Smooth muscle cell of the coronary artery (primary cell): Measurements from ENCODE around the gene ALOX5AP. TPM values are rescaled to one million over a fixed set of nuclear protein-coding genes. Genes with fewer than 3 reads are reported as not detected.

Source experiments
- total RNA-seq: library from RNA; depleted of rRNA; stranded (reverse); fragments of >200 nt; gene quantifications from 2 replicates; pipeline ENCODE4 v1.2.3, GENCODE V29; 2014; ENCODE audit warnings: low replicate concordance

Gene ALOX5AP
- total RNA-seq, result 1.1 TPM in 1 of 2 replicates, not detected in the other

DNA sequence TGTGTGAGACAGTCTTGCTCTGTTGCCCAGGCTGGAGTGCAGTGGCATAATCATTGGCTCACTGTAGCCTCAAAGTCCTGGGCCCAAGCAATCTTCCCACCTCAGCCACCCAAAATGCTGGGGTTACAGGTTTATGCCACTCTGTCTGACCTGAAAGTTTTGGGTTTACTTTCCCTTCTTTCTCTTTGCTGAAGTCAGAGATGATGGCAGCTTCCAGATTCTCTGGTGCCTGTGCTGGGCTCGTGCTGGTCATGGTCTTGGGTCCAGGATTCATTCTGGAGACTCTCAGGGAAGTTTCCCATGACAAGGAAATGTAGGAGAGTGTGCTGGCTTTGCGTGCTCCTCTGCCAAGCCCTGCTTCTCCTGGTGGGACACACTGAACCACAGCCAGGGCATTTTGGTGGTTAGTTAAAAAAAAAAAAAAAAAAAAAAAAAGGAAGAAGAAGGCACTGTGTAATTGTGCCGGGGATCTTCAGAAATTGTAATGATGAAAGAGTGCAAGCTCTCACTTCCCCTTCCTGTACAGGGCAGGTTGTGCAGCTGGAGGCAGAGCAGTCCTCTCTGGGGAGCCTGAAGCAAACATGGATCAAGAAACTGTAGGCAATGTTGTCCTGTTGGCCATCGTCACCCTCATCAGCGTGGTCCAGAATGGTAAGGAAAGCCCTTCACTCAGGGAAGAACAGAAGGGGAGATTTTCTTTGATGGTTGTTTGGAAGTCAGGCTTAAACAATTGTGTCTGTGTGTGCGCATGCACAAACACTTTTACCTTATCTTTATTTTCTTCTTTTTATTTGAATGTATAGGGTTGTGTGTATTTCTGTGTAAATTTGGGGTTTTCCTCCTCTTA is at the start of gene ALOX5AP:
Gene ALOX5AP, plus strand, starts transcription at position 519 of the 847 bp plus-strand sequence. Its CDS starts 63 bp downstream, at position 582.

Other genes starting within 250 kb of the ALOX5AP start
- 4.7 and 12.7 TPM in 2 replicates for gene USPL1, start 117.6 kb upstream of the ALOX5AP start, total RNA-seq
- 19.7 and 171 TPM in 2 replicates for gene MEDAG, start 170.7 kb downstream of the ALOX5AP start, total RNA-seq
- gene TEX26, start 197.1 kb downstream of the ALOX5AP start, total RNA-seq, result not detected in 2 replicates